ENCODE results near the gene UBAP2.

GRCh38 chr9:34093578-34093977, 44.9 kb upstream of the UBAP2 start:
- TF ChIP-seq CTCF (IDR thresholded peaks at IDR 0.05) (no peak), POLR2A (IDR thresholded peaks at IDR 0.05) (no peak), EP300 (IDR thresholded peaks at IDR 0.05) (no peak)

Data from tibial nerve (tissue), 4 donors.